Smooth muscle cell of the pulmonary artery (primary cell): ENCODE measurements around the gene PRSS33. TPM values are rescaled to one million over a fixed set of nuclear protein-coding genes. Genes with fewer than 3 reads are reported as not detected.

Experiments used
- total RNA-seq: library from RNA; depleted of rRNA; stranded (reverse); fragments of >200 nt; gene quantifications from 2 replicates; pipeline ENCODE4 v1.2.3, GENCODE V29; 2014

The PRSS33 gene, protein sequence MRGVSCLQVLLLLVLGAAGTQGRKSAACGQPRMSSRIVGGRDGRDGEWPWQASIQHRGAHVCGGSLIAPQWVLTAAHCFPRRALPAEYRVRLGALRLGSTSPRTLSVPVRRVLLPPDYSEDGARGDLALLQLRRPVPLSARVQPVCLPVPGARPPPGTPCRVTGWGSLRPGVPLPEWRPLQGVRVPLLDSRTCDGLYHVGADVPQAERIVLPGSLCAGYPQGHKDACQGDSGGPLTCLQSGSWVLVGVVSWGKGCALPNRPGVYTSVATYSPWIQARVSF
- not detected in 2 replicates for total RNA-seq

DNA sequence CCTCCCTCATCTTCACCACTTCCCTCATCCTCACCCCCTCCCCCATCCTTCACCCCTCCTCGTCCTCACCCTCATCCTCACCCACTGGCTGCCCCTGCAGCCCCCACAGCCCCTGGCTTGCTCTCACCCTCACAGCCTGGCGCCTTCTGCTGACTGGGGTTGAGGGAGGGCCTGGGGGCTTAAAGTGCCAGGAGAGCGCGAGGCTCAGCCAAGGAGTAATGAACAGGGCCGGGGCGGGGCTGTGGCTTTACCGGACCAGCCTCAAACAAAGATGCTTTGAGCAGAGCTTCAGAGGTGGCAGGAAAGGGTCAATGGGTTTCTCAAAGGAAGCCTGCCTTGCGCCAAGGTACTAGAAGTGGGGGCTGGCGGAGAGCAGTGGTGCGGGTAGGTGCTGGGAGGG is at the start of gene PRSS33:
Gene PRSS33 (minus strand): TSS at position 155 of the 400 bp plus-strand sequence. CDS start 1,013 bp downstream, outside the sequence.

DNA sequence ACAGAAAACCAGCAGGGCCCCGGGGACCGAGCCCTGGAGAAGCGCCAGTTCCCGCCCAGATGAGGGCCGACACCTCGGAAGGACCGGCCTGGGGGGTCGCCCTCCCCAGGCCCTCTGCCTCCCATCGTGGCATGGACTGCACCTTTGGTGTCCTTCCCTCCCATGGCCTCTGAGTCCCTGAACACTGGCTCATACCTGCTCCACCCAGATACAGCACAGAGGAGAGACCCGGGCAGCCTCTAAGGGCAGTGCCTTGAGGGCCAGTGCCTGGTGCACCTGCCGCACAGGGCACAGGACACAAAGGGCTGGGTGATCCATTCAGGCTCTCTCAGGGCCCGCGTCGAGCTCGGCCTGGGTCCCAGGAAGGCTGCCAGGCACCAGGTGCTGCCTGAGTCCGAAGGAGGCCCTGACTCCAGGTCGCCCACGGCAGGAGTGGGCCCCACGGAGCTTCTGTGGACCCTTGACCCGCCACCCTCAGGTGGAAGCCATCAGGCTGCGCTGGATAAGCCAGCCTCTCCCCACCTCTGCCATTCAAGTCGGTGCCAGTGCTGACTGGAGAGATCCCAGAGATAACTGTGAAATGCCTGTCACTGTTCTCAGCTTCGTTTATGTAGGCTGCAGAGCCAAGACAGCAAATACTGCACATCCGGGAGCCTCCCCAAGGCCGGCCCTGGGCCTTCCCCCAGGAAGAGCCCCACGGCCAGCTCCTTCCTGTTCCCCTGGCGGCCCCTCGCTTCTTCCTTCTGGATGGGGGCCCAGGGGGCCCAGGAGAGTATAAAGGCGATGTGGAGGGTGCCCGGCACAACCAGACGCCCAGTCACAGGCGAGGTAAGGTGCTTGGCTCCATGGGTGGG is 42.4 kb upstream of the PRSS33 start, which contains the start of gene ZG16B:
Gene ZG16B (plus strand): TSS at position 803 of the 854 bp plus-strand sequence. CDS start 139 bp downstream, outside the sequence.

DNA sequence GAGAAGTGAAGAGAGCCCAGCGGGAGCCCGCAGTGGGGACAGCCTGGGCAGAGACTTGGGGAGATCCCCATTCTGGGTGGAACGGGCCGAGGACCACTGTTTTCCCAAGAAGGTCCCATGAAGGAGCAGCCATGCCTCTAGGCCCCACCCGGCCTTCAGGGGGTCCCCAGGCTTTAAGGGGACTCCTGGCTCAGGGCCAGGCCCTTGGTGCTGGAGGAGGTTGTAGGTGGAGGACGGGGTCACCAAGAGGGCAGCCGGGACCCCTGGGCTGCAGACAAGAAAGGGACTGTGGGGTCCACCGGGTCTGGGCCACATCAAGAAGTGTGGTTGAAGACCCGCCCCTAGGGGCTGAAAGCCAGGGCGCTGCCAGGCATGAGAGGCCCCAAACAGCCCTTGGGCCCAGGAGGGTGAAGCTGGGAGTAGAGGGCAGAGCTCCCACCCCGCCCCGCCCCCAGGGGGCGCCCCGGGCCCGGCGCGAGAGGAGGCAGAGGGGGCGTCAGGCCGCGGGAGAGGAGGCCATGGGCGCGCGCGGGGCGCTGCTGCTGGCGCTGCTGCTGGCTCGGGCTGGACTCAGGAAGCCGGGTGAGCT is 29.5 kb upstream of the PRSS33 start, which contains the start of gene PRSS21:
Gene PRSS21 (plus strand): TSS at position 487 of the 589 bp plus-strand sequence. CDS start 32 bp downstream, at position 519.

DNA sequence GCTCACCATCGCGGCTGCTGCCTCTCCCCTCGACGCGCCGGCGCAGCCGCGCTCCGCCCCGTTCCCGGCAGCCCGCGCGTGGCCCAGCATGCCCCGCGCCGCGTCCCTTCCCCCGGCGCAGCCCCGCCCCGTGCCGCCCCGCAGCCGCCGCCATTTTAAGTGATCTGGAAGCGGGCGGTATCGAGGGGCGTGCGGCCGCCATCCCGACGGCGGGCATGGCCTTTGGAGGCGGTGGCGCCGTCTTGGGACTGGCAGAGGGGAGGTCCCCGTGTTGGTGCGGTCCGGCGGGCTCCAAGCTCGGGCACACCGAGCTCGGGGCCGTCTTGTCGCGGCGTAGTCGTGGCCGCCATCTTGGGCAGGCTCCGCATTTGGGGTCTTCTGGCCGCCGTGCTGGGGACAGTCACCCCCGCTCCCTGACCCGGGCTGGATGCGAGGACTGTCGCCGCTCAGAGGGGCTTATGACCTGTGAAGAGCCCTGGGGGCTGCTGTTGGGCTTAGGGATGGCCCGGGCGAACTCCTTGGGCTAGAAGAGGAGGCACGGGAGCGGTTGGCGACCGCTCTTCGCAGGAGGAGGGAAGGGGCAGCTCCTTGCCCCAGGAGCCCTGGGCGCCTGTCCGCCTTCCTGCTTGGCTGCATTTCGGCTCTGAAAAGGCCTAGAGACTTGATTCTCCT is 10.0 kb downstream of the PRSS33 start, which contains the start of gene ELOB:
Gene ELOB (minus strand): TSS at position 50 of the 672 bp plus-strand sequence. CDS start 41 bp downstream, at position 9.

DNA sequence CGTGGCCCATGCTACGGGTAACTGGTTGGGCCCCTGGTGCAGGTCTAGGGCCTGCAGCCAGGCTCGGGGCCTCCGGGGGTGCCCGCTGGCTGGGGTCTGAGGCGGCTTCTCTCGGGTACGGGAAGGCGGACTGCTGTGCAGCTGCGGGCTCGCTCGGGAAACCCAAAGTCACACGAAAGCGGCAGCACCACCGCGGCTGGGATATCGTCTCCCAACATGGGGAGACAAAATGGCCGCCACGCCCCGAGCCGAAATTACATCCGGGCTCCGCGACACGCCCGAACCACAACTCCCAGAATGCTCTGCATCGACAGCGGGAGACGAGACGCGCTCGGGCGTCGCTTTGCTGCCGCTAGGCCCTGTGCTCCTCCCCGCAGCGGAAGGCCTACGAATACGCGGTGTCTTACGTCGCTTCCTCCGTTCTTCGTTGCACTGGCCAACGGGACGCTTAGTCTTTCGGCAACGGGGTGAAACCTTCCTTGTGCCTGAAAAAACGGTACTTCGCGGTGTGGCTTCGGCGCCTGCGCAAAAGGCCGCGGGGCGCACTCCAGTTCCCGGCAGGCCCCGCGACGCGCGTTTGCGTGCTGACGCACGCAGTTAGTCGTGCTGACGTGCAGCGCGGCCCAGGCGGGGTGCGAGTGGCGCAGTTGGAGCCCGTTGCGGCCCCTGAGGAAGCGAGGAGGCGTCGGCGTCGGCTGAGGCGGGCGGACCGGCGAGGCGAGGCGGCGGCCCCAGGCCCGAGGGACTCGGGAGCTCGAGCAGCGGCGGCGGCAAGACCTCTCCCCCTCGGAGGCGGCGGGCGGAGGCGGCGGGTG is 35.1 kb downstream of the PRSS33 start, which contains the start of gene SRRM2:
Gene SRRM2 (plus strand): TSS at position 604 of the 815 bp plus-strand sequence. CDS start 3,727 bp downstream, outside the sequence.

Other genes with a start within 250 kb of the PRSS33 start
- gene PDPK1, start 249.5 kb downstream of the PRSS33 start, total RNA-seq, result 28.9 and 30.2 TPM in 2 replicates
- 20.3 and 25.3 TPM in 2 replicates for gene KCTD5, start 105.0 kb downstream of the PRSS33 start, total RNA-seq
- 0.69 and 0.72 TPM in 2 replicates for gene PRSS27, start 67.3 kb downstream of the PRSS33 start, total RNA-seq
- 108 and 123 TPM in 2 replicates for gene SRRM2, start 34.9 kb downstream of the PRSS33 start, total RNA-seq
- 186 and 207 TPM in 2 replicates for gene ELOB, start 10.3 kb downstream of the PRSS33 start, total RNA-seq
- gene PRSS41, start 10.9 kb upstream of the PRSS33 start, total RNA-seq, result not detected in 2 replicates
- gene PRSS21, start 29.7 kb upstream of the PRSS33 start, total RNA-seq, result 0.23 TPM in 1 of 2 replicates, not detected in the other
- gene ZG16B, start 42.7 kb upstream of the PRSS33 start, total RNA-seq, result 0.13 TPM in 1 of 2 replicates, not detected in the other
- not detected in 2 replicates for gene PRSS22, start 70.6 kb upstream of the PRSS33 start, total RNA-seq
- gene FLYWCH2, start 95.7 kb upstream of the PRSS33 start, total RNA-seq, result 42.1 and 44.4 TPM in 2 replicates
- 36.4 and 89.1 TPM in 2 replicates for gene FLYWCH1, start 124.4 kb upstream of the PRSS33 start, total RNA-seq
- gene KREMEN2, start 176.7 kb upstream of the PRSS33 start, total RNA-seq, result not detected in 2 replicates
- gene PAQR4, start 181.8 kb upstream of the PRSS33 start, total RNA-seq, result 3.3 and 3.4 TPM in 2 replicates
- gene PKMYT1, start 192.9 kb upstream of the PRSS33 start, total RNA-seq, result 2.0 and 2.5 TPM in 2 replicates
- gene CLDN9, start 225.4 kb upstream of the PRSS33 start, total RNA-seq, result 0.10 TPM in 1 of 2 replicates, not detected in the other
- 0.13 and 0.46 TPM in 2 replicates for gene CLDN6, start 230.6 kb upstream of the PRSS33 start, total RNA-seq
- 185 and 394 TPM in 2 replicates for gene TNFRSF12A, start 232.8 kb upstream of the PRSS33 start, total RNA-seq
- gene HCFC1R1, start 236.4 kb upstream of the PRSS33 start, total RNA-seq, result 33.4 and 46.1 TPM in 2 replicates
- 14.1 and 17.3 TPM in 2 replicates for gene THOC6, start 236.5 kb upstream of the PRSS33 start, total RNA-seq
- gene BICDL2, start 249.4 kb upstream of the PRSS33 start, total RNA-seq, result 0.40 and 0.46 TPM in 2 replicates